GM20000 (cell line): ENCODE measurements around the gene ADAD2.

ENCODE experiments used
- DNase-seq: peaks from one replicate; pipeline ENCODE4 v3.0.0; 2012; ENCODE audit warnings: low spot score
- TF ChIP-seq, protein P1 (sequence below): IDR thresholded peaks from 2 replicates; pipeline ENCODE4 v1.5.1; 2012; ENCODE audit warnings: mild to moderate bottlenecking, control low read depth; ENCODE audit errors: extremely low read depth, missing control alignments

ADAD2 gene

DNA sequence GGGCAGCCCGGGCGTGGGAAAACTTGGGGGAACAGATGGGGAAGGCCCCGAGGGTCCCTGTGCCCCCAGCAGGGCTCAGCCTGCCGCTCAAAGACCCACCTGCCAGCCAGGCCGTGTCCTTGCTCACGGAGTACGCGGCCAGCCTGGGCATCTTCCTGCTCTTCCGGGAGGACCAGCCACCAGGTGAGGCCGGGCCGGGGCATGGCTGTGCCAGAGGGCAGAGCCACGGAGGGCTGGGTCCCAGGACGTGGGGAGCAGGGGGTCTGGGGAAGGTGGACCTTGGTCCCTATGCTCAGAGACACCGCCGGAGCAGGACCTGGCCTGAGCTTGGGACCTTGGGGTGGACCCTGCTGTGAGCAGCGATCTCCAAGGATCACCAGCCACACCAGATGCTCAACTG, 509 bp downstream of the ADAD2 start:
- DNase-seq = no peak
- TF ChIP-seq, protein P1, sequence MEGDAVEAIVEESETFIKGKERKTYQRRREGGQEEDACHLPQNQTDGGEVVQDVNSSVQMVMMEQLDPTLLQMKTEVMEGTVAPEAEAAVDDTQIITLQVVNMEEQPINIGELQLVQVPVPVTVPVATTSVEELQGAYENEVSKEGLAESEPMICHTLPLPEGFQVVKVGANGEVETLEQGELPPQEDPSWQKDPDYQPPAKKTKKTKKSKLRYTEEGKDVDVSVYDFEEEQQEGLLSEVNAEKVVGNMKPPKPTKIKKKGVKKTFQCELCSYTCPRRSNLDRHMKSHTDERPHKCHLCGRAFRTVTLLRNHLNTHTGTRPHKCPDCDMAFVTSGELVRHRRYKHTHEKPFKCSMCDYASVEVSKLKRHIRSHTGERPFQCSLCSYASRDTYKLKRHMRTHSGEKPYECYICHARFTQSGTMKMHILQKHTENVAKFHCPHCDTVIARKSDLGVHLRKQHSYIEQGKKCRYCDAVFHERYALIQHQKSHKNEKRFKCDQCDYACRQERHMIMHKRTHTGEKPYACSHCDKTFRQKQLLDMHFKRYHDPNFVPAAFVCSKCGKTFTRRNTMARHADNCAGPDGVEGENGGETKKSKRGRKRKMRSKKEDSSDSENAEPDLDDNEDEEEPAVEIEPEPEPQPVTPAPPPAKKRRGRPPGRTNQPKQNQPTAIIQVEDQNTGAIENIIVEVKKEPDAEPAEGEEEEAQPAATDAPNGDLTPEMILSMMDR = no peak

GRCh38 chr16:84193480-84193879, 2.5 kb downstream of the ADAD2 start:
- TF ChIP-seq, protein P1 = no peak
- DNase-seq = no peak

DNA sequence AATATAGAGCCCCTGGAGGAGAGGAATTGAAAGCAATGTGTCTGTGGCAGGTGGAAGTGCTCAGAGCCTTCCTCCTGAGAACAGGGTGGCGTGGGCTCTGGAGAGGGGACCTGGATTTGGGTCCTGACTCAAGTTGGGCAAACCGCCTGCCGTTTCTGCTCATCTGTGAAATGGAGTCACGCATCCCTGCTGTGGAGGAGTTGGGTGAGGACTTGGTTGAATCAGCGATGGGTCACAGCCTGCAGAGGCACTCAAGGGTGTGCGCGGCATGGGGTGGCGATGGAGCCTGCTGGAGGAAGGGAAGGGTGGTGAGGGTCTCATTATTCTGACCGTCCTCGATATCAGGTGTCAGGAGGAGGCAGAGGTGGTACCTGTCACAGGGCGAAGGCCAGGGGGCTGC, 3.1 kb downstream of the ADAD2 start:
- TF ChIP-seq, protein P1 = no peak
- no peak for DNase-seq

GRCh38 chr16:84194470-84195200, 3.7 kb downstream of the ADAD2 start:
- TF ChIP-seq, protein P1 = no peak
- no peak for DNase-seq

- TF ChIP-seq, protein P1 = no peak
- DNase-seq = no peak
Observed at GRCh38 chr16:84195201-84196093, 4.5 kb downstream of the ADAD2 start.

DNA sequence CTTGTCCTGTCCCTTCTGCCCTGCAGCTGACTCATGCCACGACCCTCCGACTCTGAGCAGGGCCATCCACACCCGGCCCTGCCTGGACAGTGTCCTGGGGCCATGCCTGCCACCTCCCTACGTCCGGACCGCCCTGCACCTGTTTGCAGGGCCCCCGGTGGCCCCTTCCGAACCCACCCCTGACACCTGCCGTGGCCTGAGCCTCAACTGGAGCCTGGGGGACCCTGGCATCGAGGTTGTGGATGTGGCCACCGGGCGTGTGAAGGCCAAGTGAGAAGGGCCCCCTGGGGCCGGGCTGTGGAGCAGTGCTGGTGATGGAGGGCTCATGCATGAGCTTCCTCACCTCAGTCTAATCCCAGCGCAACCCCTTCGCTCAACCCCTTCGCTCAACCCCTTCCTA, 5.1 kb downstream of the ADAD2 start:
- DNase-seq = no peak
- TF ChIP-seq, protein P1 = no peak

DNA sequence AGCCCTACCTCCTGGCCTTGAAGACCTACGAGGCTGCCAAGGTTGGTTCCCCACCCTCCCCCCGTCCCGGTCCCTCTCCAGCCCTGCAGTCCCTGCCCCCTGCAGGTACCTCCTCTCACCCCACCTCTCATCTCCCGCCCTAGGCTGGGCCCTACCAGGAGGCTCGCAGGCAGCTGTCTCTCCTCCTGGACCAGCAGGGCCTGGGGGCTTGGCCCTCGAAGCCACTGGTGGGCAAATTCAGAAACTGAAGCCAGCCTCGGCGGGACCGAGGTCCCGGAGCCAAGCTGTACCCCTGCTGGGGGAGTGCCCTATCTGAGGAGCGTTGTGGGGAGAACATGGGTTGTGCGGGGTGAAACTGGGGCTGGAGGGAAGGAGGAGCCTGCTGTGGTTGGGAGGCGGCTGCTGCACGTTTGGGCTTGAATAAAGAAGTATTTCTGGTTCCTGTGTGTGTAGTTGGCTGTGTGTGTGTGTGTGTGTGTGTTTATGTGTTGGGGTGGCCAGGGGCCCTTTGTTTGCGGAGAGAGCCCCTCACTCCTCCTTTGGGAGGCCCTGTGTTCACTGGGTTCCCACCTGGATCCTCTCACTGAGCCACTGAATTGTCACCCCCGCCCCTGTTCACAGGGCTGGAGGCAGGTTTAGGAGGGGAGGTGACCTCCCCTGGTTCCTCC, 5.9 kb downstream of the ADAD2 start:
- TF ChIP-seq, protein P1 = no peak
- DNase-seq = no peak
